HG03135 (cell line): Measurements from ENCODE around the gene FLNB.
"Not testable (repeated sequence)": the region's sequence is repeated elsewhere in the genome, so short reads cannot be mapped to it uniquely, and the experiment has no call there.

Experiments
- ATAC-seq: cut with Tn5 transposase; IDR thresholded peaks from one replicate; pipeline ENCODE4 v1.9.1; 2021; ENCODE audit warnings: mild to moderate bottlenecking, moderate library complexity; ENCODE audit not compliant: unreplicated experiment

Gene FLNB

DNA sequence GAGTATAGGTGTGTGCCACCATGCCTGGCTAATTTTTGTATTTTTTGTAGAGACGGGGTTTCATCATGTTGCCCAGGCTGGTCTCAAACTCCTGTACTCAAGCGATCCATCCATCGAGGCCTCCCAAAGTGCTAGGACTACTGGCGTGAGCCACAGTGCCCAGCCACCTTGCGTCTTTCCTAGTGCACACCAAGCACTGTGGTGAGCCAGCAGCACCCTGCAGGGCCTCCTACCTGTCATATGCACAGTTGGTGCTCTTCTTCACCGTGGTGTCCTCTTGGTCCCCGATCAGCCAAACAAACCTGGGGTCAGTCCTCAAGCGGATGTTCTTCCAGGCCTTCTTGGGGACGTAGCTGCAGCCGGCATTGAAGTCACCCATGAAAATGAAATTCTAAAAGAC lies 189.4 kb downstream of the FLNB start:
- no peak for ATAC-seq

DNA sequence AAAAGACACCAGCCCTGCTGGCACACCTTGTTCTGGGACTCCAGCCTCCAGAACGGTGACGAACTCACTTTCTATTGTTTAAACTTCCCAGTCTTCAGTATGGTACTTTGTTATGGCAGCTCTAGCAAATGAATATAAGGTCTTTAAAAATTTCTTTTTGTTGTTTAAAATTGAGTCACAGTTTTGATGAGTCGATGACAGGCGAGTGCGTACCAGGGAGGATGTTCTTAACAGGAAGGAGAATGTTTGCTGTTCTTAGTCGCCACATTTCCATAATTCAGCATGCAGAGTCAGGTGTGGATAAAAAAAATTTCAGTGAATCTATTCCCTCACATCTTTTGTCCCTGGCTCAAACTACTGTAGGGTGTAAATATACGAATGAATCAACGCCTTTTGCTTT lies 190.1 kb downstream of the FLNB start:
- no peak for ATAC-seq

DNA sequence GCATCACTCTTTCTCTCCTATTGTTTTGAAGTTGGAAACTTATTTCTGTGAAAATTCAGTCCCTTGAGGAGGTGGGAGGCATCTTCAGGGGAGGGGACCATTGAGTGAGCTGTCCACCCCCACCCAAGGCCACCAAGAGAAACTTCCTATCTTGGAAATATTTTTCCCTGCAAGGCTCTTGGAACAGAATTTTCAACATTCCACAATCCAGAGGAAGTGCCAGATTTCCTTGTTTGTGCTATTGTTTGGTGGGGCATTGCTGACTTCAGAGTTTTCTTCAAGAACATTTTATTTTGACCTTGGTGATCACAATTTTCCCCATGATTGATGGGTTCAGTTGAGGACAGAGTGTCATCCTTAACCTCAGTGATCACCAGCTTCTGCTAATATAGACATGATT lies 190.6 kb downstream of the FLNB start:
- no peak for ATAC-seq

DNA sequence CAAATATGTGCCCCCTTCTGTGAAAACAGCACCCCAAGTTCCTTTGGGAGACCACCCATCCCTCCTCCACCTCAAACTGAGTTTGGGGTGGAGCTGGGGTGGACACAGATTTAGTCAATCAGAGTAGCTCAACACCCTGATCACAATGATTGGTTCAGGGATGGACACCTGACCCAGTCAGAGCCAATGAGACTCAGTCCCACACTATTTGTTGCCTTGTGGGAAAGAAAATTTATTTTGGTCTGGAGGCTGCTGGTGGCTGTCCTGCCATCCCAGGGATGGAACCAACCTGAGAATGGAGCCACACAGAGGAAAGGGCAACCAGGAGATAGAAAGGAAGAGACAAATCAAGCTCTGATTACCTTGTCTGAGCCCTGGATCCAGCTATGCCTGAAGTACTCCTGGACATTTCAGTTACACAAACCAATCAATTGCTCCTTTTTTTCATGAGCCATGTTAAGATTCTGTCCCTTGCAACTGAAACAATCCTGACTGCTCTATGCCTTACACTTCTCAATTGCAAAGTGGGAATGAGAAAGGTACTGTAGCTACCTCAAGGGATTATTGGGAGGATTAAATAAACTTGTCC lies 192.0 kb downstream of the FLNB start:
- no peak for ATAC-seq

DNA sequence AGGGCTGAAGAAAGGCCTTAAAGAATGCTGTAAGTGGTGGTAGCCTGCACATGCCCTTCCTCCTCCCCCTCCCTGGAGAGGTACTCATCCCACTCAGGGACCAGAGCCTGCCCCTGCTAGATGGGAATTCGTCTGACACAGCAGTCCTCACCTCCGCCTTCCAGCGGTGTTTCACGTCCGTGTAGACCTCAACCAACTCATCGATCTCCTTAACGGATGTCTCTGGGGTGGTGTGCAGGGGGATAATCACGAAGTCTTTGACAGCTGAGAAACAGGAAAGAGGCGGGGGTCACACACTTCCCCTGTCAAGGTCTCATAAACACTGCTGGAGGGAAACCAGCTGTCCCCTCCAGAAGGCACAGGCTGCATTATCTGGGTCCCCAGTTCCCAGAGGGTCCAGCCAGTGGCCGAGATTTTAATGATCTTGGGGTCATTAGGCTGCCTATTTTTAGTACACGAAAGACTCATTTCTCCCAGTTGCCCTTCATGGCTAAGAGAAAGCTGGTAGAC lies 192.7 kb downstream of the FLNB start:
- no peak for ATAC-seq

DNA sequence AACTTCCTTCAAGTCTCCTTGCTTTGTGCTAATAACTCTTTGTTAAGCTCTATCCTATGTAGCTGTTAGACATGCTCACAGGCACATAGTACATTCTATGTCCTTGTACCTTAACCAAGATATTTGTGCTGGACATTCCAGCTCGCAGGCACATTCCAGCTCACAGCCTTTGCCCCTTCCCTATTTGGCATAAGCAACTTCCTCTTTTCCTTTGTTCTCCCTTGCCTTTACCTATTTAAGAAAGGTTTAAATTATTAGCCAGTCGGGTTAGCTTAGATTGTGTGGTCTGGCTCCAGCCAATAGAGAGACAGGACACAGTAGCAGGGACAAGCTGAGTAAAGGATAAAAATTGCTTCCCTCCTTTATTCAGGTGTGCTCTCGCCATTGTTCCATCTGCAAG lies 193.2 kb downstream of the FLNB start:
- not testable (repeated sequence) for ATAC-seq

DNA sequence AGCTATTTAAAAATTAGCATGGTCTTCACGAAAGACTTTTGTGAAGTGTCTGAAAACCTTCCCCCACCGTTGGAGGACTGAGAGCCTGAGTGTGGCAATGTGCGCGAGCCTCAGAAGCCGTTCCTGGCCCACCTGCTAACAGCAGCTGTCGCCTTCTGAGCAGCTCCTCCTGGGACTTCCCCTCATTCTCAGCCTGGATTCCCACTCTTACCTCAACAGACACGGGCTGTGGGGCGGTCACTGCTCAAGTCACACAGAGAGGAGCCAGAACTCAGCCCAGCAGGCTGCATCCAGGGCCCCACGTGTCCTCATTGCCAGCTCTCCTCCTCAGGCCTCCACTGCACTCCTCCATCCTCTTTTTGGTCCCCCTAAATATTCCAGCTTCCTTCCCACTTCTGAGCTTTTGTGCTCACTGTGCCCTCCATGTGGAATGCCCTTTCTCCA lies 194.7 kb downstream of the FLNB start:
- ATAC-seq, result no peak

DNA sequence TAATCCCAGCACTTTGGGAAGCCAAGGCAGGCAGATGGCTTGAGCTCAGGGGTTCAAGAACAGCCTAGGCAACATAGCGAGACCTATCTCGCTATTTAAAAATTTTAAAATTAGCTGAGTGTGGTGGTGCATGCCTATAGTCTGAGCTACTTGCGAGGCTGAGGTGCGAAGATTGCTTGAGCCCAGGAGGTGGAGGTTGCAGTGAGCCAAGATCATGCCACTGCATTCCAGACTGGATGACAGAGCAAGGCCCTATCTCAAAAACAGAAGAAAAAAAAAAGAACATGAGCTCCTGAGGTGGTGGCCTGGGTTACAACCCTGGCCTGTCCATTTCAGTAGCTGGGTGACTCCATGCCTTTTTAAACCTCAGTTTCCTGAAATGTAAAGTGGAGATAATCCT lies 195.3 kb downstream of the FLNB start:
- no peak for ATAC-seq

DNA sequence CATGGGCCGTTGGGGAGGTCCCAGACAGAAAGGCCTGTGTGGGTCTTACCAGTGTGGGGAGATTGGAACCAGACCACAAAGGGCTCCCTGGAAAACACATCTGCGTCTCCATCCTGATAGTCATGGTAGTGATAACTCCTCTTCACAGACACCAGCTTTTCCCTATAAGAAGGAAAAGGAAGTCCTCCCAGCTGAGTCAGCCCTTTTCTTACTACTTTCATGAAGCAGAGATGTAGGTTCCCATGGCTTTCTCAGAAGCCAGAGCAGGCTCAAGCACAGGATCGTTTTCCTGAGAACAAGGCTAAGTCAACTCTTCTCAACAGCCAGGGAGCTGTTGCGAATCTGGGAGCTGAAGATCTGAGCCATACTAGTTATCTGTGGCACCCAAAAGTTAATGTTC lies 196.5 kb downstream of the FLNB start:
- no peak for ATAC-seq

DNA sequence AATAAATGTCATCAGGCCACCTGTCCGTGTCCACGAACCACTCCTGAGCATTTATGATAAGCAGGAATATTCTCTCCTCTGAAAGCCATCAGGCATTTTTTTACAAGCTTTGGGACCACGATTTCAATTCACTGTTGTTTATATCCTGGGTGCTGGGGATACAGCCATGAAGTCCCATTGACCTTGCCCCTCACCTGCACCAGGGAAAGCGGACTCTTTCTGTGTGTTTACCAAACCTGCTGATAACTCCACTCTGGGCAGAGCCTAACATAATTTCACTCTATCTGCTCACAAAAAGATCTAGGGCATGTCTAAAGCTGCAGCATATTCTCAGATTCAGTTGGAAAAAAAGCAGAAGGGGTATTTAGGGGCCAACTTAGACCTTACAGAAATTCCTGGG lies 197.8 kb downstream of the FLNB start:
- no peak for ATAC-seq

DNA sequence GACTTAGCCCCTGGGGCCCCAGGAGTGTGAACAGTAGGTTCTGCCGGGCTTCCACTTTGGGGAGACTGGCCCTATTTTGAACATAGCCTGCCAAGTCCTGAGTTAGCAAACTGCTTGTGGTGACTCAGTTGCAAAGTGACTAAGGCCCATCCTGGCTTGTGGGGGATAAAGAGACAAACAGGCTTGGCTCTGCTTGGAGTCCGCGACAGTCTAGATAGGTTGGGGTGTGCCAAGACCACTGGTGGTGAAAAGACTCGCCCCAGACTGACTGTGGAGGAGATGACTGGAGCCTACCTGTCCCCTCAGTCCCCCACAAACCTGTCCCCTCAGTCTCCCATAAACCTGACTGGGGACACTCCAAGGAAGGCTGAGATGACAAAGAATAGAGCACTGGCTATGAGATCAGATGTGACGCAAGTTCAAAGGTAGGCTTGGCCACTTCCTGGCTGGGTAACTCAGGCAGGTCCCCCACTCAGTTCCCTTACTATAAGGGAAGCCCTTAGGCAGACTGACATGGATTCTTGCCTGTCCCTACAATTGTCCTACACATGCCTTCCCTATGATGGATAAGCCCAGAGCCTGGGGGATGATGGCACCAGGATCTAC lies 198.3 kb downstream of the FLNB start:
- no peak for ATAC-seq

DNA sequence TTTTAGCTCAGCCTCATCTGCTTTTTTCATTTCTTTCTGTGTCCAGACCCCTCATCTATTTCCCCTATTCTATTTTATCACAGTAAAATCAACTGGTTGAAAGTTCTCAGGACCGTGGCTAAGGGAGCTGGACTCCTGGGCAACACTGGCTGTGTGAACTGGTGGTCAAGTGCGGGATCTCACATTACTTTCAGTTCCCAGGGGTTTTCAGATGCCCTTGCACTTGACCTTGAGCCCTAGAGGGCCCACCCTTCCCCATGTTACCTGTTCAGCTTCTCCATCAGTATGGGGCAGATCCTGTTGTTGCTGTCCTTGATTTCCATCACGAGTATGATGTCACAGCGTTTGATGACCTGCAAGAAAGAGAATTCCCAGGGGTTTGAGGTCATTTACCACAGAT lies 199.7 kb downstream of the FLNB start:
- ATAC-seq, result no peak

DNA sequence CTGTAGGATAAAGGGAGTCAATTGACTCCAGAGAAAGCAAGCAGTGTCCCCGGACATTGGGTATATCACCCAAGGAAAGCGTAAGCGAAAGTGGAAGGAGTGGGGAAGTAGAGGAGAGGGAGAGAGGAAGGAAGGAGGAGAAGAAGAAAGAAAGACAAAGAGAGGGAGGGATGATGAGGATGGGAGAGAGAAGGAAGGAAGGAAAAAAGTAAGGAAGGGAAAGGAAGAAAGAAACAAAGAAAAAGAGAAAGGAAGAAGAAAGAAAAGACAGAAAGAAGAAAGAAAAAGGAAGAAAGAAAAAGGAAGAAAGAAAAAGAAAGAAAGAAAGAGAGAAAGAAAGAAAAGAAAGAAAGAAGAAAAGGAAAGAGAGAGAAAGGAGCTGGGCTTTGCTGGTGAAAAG lies 201.7 kb downstream of the FLNB start:
- ATAC-seq, result no peak

DNA sequence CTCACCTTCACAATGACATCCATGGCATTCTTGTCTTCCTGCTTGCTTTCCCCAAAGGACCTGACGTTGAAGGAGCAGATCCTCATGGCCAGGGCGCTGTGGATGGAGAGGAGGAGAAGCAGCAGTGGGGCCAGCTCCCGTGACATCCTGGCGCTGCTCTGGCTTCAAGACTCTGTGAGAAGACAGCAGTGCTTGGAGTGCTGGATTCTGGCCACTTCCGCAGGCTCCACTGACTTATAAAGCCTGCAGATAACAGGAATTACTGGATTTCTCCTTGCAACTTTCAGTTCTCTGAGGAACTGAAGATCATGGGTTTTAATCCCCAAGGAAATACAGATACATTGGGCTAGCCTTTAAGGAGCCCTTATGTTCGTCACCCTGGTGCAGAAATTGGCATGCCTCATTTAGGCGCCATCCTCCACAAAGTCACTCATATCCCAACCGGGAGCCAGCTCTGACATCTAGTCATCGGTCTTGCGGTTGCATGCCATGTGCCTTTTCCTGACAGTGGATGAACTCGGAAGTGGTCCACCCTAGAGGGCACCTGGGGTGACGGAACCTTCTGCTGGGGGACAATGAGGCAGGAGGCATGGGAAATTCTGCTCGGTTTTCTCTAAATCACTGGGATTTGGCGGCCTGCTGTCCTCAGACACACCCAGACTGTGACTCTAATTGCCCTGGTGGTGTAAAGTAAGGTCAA lies 202.7 kb downstream of the FLNB start, which contains the start of gene DNASE1L3:
TSS of gene DNASE1L3 (minus strand) at position 212 of the 700 bp plus-strand sequence. CDS start at position 146, 66 bp downstream.
- no peak for ATAC-seq

DNA sequence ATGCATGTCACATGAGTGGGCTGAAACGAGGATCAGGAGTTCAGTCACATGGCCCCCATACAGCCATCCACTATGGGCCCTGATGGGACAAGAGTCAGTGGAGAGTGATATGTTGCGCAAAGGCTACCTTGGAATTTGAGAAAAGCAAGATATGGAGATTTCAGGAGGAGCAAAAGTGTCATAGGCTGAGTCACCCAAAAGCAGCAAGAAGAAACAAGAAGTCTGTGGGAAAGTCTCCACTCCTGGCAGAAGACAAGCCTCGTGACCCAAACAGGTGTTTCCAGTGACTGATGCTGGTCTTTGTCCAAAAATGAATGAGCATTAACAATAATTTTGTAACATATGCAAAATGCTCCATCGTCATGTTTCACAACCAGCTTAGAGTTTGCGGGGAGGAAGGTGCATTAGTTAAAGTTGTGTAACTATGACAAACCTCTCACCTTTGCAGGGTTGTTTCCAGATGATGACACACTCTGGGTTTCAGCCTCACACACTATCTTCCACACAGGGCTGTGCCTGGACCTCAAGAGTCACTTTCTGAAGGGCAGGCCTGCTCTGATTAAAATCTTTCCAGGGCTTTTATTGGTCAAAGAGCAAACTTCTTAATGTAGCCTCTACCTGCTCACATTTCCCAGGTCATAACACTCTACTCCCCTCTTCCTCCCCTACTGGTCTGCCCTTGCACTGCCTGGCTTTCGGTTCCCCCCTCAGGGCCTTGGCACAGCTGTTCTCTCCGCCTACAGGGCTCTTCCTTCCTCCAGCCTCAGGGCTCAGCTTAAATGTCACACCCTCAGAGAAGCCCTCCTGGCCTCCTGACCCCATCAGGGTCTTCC lies 206.5 kb downstream of the FLNB start:
- peak; percentile 85 for ATAC-seq

DNA sequence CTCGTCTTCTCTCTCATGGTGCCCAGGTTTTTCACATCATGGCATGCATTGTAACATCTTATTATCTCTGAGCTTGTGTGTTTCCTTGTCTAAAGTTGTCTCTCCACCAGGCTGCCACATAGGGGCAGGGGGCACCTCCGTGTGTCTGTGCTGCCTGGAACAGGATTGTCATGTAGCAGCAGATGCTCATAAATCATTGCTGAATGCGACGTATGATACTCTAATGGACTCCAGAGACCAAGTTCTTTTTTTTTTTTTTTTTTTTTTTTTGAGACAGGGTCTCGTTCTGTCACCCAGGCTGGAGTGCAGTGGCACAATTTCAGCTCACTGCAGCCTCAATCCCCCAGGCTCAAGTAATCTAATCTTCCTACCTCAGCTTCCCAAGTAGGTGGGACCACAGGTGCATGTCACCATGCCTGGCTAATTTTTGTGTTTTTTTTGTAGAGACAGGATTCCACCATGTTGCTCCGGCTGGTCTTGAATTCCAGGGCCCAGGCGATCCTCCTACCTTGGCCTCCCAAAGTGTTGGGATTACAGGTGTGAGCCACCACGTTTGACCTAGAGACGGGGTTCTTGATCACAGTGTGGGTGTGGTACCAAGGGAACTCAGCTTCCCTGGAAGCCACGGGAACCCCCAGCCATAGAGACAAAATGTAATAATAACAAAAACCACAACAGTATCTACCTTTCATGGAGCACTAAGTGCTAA lies 207.2 kb downstream of the FLNB start:
- ATAC-seq, result peak; percentile 6

DNA sequence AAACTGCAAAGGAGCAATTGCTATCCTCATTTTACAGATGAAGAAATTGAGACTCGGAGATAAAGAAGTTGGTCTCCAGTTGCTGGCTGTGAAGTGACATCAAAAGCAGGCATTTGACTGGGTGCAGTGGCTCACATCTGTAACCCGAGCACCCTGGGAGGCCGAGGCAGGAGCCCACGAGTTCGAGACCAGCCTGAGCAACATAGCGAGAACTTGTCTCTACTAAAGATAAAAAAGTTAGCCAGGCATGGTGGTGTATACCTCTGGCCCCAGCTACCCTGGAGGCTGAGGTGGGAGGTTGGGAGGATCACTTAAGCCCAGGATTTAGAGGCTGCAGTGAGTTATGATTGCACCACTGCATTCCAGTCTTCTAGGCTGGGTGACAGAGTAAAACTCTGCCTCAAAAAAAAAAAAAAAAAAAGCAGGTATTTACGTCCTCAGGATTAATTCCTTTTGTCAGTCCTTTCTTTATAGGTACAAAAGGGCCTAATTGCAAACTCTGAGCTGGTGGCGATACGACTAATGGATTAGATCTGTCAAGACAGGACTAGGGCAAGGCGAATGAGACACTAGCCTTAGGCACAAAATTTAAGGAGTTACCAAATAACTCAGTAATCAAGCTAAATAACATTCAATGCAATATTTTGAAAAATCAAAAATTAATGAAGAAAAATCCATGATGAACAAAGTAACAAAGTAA lies 208.4 kb downstream of the FLNB start:
- ATAC-seq, result no peak

DNA sequence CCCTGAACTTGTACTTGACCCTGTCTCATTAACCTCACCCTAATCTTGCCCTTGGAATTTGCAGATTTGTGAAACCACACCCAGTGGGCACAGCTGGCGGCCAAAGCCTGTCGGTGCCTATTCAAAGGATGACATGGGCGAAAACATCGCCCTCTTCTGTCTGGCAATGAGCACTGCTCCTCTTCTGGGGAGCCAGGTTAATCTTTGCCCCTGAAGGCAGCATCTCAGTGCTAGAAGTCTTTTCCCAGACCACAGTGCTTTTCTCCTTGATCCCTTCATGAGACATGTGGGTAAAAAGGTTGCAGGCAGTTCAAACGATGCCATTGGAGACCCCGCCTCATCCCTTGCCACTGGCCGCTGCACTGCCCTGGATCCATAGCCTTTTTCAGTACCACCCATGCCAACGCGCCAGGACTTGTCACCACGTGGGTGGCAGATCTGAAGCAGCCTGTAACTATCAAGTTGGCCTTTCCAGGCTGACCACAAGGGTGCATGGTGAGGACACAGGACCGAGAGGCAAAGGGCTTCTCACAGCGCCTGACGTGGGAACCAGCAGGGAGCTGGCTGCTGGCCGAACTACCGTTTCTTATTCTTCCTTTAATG lies 209.1 kb downstream of the FLNB start:
- ATAC-seq, result peak; percentile 34

DNA sequence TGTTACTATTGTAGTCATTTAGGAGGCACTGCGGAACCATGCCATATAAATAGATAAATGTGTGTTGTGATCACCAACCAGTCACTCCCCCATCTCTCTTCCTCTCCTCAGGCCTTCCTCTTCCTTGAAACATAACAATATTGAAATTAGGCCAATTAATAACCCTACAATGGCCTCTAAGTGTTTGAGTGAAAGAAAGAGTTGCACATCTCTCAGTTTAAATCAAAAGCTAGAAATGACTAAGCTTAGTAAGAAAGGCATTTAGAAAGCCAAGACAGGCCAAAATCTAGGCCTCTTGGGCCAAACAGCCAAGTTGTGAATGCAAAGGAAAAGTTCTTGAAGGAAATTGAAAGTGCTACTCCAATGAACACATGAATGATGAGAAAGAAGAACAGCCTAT lies 210.7 kb downstream of the FLNB start:
- no peak for ATAC-seq
